ENCODE results near the gene NPAS3. TPM values are rescaled to one million over a fixed set of nuclear protein-coding genes. Genes with fewer than 3 reads are reported as not detected.

Gene NPAS3
- polyA plus RNA-seq, 4 donors: 0.30 to 0.81 (median 0.62) TPM; not detected in 1

GRCh38 chr14:33504246-33505099, 565.8 kb downstream of the NPAS3 start:
- no peak for DNase-seq
- 67 to 82% (median 75%) methylated on average over 5 of the region's 5 CpGs for WGBS, 3 donors
- Histone ChIP-seq H3K27ac (ENCODE audit: low read depth in 1 of 3, low read length in 2 of 3) (no peak overlapping the region), H3K4me1 (ENCODE audit: control insufficient read depth in 3 of 3, insufficient read depth in 2 of 3, low read depth in 1 of 3, low read length in 2 of 3) (no peaks in the 10 kb centered on the region), H3K27me3 (ENCODE audit: control insufficient read depth in 3 of 3, insufficient read depth in 3 of 3, low read length in 3 of 3) (peaks cover 0 to 4% (median 0%) of the 10 kb centered on the region in 3 donors), H3K9me3 (ENCODE audit: control insufficient read depth in 2 of 2, insufficient read depth in 1 of 2, low read depth in 1 of 2, low read length in 1 of 2) (no peaks in the 10 kb centered on the region), H3K4me3 (ENCODE audit: low read depth in 1 of 3, low read length in 3 of 3) (no peak overlapping the region), H3K36me3 (ENCODE audit: control insufficient read depth in 3 of 3, insufficient read depth in 2 of 3, low read depth in 1 of 3, low read length in 3 of 3) (no peaks in the 10 kb centered on the region)
- FAIRE-seq: no peak

- 83 to 87% (median 87%) methylated on average over 4 of the region's 4 CpGs for WGBS, 3 donors
- no peak for FAIRE-seq
- Histone ChIP-seq H3K27ac (ENCODE audit: low read depth in 1 of 3, low read length in 2 of 3) (no peak overlapping the region), H3K4me3 (ENCODE audit: low read depth in 1 of 3, low read length in 3 of 3) (no peak overlapping the region), H3K4me1 (ENCODE audit: control insufficient read depth in 3 of 3, insufficient read depth in 2 of 3, low read depth in 1 of 3, low read length in 2 of 3) (no peaks in the 10 kb centered on the region), H3K9me3 (ENCODE audit: control insufficient read depth in 2 of 2, insufficient read depth in 1 of 2, low read depth in 1 of 2, low read length in 1 of 2) (no peaks in the 10 kb centered on the region), H3K36me3 (ENCODE audit: control insufficient read depth in 3 of 3, insufficient read depth in 2 of 3, low read depth in 1 of 3, low read length in 3 of 3) (no peaks in the 10 kb centered on the region), H3K27me3 (ENCODE audit: control insufficient read depth in 3 of 3, insufficient read depth in 3 of 3, low read length in 3 of 3) (no peaks in the 10 kb centered on the region)
- DNase-seq: no peak
Measured at GRCh38 chr14:33505266-33505962, 566.7 kb downstream of the NPAS3 start.

GRCh38 chr14:33505963-33506329, 567.3 kb downstream of the NPAS3 start:
- H3K36me3 ChIP-seq (ENCODE audit: control insufficient read depth in 3 of 3, insufficient read depth in 2 of 3, low read depth in 1 of 3, low read length in 3 of 3): no peaks in the 10 kb centered on the region
- no peak overlapping the region for H3K4me3 ChIP-seq (ENCODE audit: low read depth in 1 of 3, low read length in 3 of 3)
- WGBS, 3 donors: 80 to 88% (median 88%) methylated on average over 6 of the region's 6 CpGs
- H3K9me3 ChIP-seq (ENCODE audit: control insufficient read depth in 2 of 2, insufficient read depth in 1 of 2, low read depth in 1 of 2, low read length in 1 of 2): no peaks in the 10 kb centered on the region
- DNase-seq: no peak
- H3K4me1 ChIP-seq (ENCODE audit: control insufficient read depth in 3 of 3, insufficient read depth in 2 of 3, low read depth in 1 of 3, low read length in 2 of 3): no peaks in the 10 kb centered on the region
- no peak overlapping the region for H3K27ac ChIP-seq (ENCODE audit: low read depth in 1 of 3, low read length in 2 of 3)
- FAIRE-seq: no peak
- H3K27me3 ChIP-seq (ENCODE audit: control insufficient read depth in 3 of 3, insufficient read depth in 3 of 3, low read length in 3 of 3): no peaks in the 10 kb centered on the region

- H3K9me3 ChIP-seq (ENCODE audit: control insufficient read depth in 2 of 2, insufficient read depth in 1 of 2, low read depth in 1 of 2, low read length in 1 of 2): no peaks in the 10 kb centered on the region
- no peak for DNase-seq
- H3K27ac ChIP-seq (ENCODE audit: low read depth in 1 of 3, low read length in 2 of 3): no peak overlapping the region
- no peak for FAIRE-seq
- no peak overlapping the region for H3K4me3 ChIP-seq (ENCODE audit: low read depth in 1 of 3, low read length in 3 of 3)
- H3K4me1 ChIP-seq (ENCODE audit: control insufficient read depth in 3 of 3, insufficient read depth in 2 of 3, low read depth in 1 of 3, low read length in 2 of 3): no peaks in the 10 kb centered on the region
- no peaks in the 10 kb centered on the region for H3K27me3 ChIP-seq (ENCODE audit: control insufficient read depth in 3 of 3, insufficient read depth in 3 of 3, low read length in 3 of 3)
- 81 to 85% (median 83%) methylated on average over 9 of the region's 9 CpGs for WGBS, 3 donors
- no peaks in the 10 kb centered on the region for H3K36me3 ChIP-seq (ENCODE audit: control insufficient read depth in 3 of 3, insufficient read depth in 2 of 3, low read depth in 1 of 3, low read length in 3 of 3)
Measured at GRCh38 chr14:33508126-33509062, 569.7 kb downstream of the NPAS3 start.

GRCh38 chr14:33509454-33509853, 570.8 kb downstream of the NPAS3 start:
- Histone ChIP-seq H3K9me3 (ENCODE audit: control insufficient read depth in 2 of 2, insufficient read depth in 1 of 2, low read depth in 1 of 2, low read length in 1 of 2) (no peaks in the 10 kb centered on the region), H3K4me3 (ENCODE audit: low read depth in 1 of 3, low read length in 3 of 3) (no peak overlapping the region), H3K4me1 (ENCODE audit: control insufficient read depth in 3 of 3, insufficient read depth in 2 of 3, low read depth in 1 of 3, low read length in 2 of 3) (no peaks in the 10 kb centered on the region), H3K27ac (ENCODE audit: low read depth in 1 of 3, low read length in 2 of 3) (no peak overlapping the region), H3K36me3 (ENCODE audit: control insufficient read depth in 3 of 3, insufficient read depth in 2 of 3, low read depth in 1 of 3, low read length in 3 of 3) (no peaks in the 10 kb centered on the region), H3K27me3 (ENCODE audit: control insufficient read depth in 3 of 3, insufficient read depth in 3 of 3, low read length in 3 of 3) (no peaks in the 10 kb centered on the region)
- DNase-seq: peak in 1 of 2 donors; percentile 3
- FAIRE-seq: no peak
- 26 to 63% (median 45%) methylated on average over 3 of the region's 3 CpGs for WGBS, 3 donors

GRCh38 chr14:33510063-33510481, 571.4 kb downstream of the NPAS3 start:
- Histone ChIP-seq H3K27me3 (ENCODE audit: control insufficient read depth in 3 of 3, insufficient read depth in 3 of 3, low read length in 3 of 3) (no peaks in the 10 kb centered on the region), H3K9me3 (ENCODE audit: control insufficient read depth in 2 of 2, insufficient read depth in 1 of 2, low read depth in 1 of 2, low read length in 1 of 2) (no peaks in the 10 kb centered on the region), H3K36me3 (ENCODE audit: control insufficient read depth in 3 of 3, insufficient read depth in 2 of 3, low read depth in 1 of 3, low read length in 3 of 3) (no peaks in the 10 kb centered on the region), H3K27ac (ENCODE audit: low read depth in 1 of 3, low read length in 2 of 3) (no peak overlapping the region), H3K4me3 (ENCODE audit: low read depth in 1 of 3, low read length in 3 of 3) (no peak overlapping the region), H3K4me1 (ENCODE audit: control insufficient read depth in 3 of 3, insufficient read depth in 2 of 3, low read depth in 1 of 3, low read length in 2 of 3) (no peaks in the 10 kb centered on the region)
- FAIRE-seq (no peak), DNase-seq (no peak)
- 63 to 77% (median 72%) methylated on average over 6 of the region's 6 CpGs for WGBS, 3 donors

- Histone ChIP-seq H3K9me3 (ENCODE audit: control insufficient read depth in 2 of 2, insufficient read depth in 1 of 2, low read depth in 1 of 2, low read length in 1 of 2) (no peaks in the 10 kb centered on the region), H3K27me3 (ENCODE audit: control insufficient read depth in 3 of 3, insufficient read depth in 3 of 3, low read length in 3 of 3) (no peaks in the 10 kb centered on the region), H3K27ac (ENCODE audit: low read depth in 1 of 3, low read length in 2 of 3) (no peak overlapping the region), H3K36me3 (ENCODE audit: control insufficient read depth in 3 of 3, insufficient read depth in 2 of 3, low read depth in 1 of 3, low read length in 3 of 3) (no peaks in the 10 kb centered on the region), H3K4me3 (ENCODE audit: low read depth in 1 of 3, low read length in 3 of 3) (no peak overlapping the region), H3K4me1 (ENCODE audit: control insufficient read depth in 3 of 3, insufficient read depth in 2 of 3, low read depth in 1 of 3, low read length in 2 of 3) (no peaks in the 10 kb centered on the region)
- FAIRE-seq: no peak
- DNase-seq: no peak
- 72 to 87% (median 80%) methylated on average over 3 of the region's 3 CpGs for WGBS, 3 donors
Measured at GRCh38 chr14:33510991-33511390, 572.3 kb downstream of the NPAS3 start.
